Right lobe of liver (tissue), 4 donors: ENCODE data around the gene ZBTB44.

Source experiments
- POLR2A ChIP-seq: fragments of 450-650 bp; IDR thresholded peaks from one replicate; pipeline ENCODE4 v1.6.1; 2017; ENCODE audit warnings: antibody characterized with exemption, mild to moderate bottlenecking
- TF ChIP-seq, protein P1 (sequence below), 4 donors: fragments of 200-600 bp in 3 of 4; fragments of 450-650 bp in 1 of 4; IDR thresholded peaks; one replicate each; pipeline versions ENCODE4 v1.5.1 to v1.8.0; 2016 to 2022; ENCODE audit warnings: antibody characterized with exemption in 4 of 4, mild to moderate bottlenecking in 2 of 4
- donor health status: DM: no; HTN: no; CAD: no.
- donor health status: DM: no; HTN: no; CAD: no.
- donor health status: DM: no; HTN: yes; CAD: no.

DNA sequence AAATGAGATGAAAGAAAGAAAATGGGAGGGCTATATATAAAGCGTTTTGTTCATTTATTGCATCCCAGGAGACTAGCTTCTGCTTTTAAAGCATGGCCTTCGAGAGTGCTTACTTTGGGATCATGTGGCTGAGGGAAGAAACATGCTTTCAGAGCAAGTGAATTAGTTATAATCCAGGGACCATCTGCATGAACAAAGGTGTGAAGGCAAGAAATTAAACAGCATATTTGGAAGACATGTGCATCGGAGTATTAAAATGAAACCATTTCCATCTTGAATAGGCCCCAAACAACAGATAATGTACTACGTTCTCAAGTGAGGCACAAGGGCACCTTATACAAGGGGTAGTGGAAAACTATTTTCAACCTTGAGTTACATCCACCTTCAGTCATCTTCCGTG is 51.4 kb downstream of the ZBTB44 start:
- TF ChIP-seq, protein P1, sequence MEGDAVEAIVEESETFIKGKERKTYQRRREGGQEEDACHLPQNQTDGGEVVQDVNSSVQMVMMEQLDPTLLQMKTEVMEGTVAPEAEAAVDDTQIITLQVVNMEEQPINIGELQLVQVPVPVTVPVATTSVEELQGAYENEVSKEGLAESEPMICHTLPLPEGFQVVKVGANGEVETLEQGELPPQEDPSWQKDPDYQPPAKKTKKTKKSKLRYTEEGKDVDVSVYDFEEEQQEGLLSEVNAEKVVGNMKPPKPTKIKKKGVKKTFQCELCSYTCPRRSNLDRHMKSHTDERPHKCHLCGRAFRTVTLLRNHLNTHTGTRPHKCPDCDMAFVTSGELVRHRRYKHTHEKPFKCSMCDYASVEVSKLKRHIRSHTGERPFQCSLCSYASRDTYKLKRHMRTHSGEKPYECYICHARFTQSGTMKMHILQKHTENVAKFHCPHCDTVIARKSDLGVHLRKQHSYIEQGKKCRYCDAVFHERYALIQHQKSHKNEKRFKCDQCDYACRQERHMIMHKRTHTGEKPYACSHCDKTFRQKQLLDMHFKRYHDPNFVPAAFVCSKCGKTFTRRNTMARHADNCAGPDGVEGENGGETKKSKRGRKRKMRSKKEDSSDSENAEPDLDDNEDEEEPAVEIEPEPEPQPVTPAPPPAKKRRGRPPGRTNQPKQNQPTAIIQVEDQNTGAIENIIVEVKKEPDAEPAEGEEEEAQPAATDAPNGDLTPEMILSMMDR (IDR thresholded peaks at IDR 0.05): no peak
- TF ChIP-seq POLR2A: no peak
